Kidney (tissue), 14 donors: ENCODE data around the gene GRID1. TPM values are rescaled to one million over a fixed set of nuclear protein-coding genes. Genes with fewer than 3 reads are reported as not detected.
"Not testable (repeated sequence)": the region's sequence is repeated elsewhere in the genome, so short reads cannot be mapped to it uniquely, and the experiment has no call there.

Experiments
- DNase-seq, 5 donors: peaks; one replicate each; pipeline ENCODE4 v3.0.0-alpha.2; 2013 to 2020
- FAIRE-seq: peaks from 2 replicates; lab custom pipeline; 2012; peaks lifted over from hg19 to GRCh38; lab: Jason Lieb, UNC
- H3K27ac ChIP-seq, 2 donors: one replicate each; pipeline ENCODE4 v1.7.0; 2013; ENCODE audit warnings: low read depth in 2 of 2, low read length in 2 of 2, inconsistent platforms in 1 of 2
- H3K27me3 ChIP-seq: one replicate; pipeline ENCODE4 v1.7.1; 2013; ENCODE audit warnings: low read length, inconsistent platforms; ENCODE audit not compliant: control insufficient read depth, insufficient read depth
- H3K36me3 ChIP-seq, 3 donors: one replicate each; pipeline versions ENCODE4 v1.7.0 to v1.7.1; 2013; ENCODE audit warnings: low read length in 3 of 3, control low read depth in 1 of 3, inconsistent platforms in 1 of 3; ENCODE audit not compliant: insufficient read depth in 3 of 3, control insufficient read depth in 2 of 3
- H3K4me1 ChIP-seq, 3 donors: one replicate each; pipeline versions ENCODE4 v1.7.0 to v1.7.1; 2013; ENCODE audit warnings: low read length in 3 of 3, inconsistent platforms in 1 of 3, low read depth in 1 of 3; ENCODE audit not compliant: control insufficient read depth in 2 of 3, insufficient read depth in 2 of 3
- H3K4me3 ChIP-seq, 3 donors: one replicate each; pipeline versions ENCODE4 v1.7.0 to v1.8.1; 2013; ENCODE audit warnings: low read length in 3 of 3, control low read depth in 1 of 3, inconsistent platforms in 1 of 3
- H3K9ac ChIP-seq, 3 donors: one replicate each; pipeline versions ENCODE4 v1.7.0 to v1.7.1; 2013; ENCODE audit warnings: low read length in 3 of 3, control low read depth in 1 of 3, inconsistent platforms in 1 of 3
- H3K9me3 ChIP-seq, 3 donors: one replicate each; pipeline versions ENCODE4 v1.7.0 to v1.7.1; 2013; ENCODE audit warnings: low read length in 3 of 3, control low read depth in 1 of 3, inconsistent platforms in 1 of 3; ENCODE audit not compliant: control insufficient read depth in 2 of 3, insufficient read depth in 1 of 3
- intact Hi-C: fragments of 100-400 bp; cut with DNase I; formaldehyde crosslinking; loops from one replicate; pipeline ENCODE4 v1.11.1; 2022
- polyA plus RNA-seq: library from polyadenylated mRNA; stranded (reverse); fragments of 350-450 nt; fragmentation: Illumina TruSeq; extraction: RNeasy Lipid Tissue Mini Kit (QIAGEN cat#74804); gene quantifications from one replicate; pipeline ENCODE4 v1.2.3, GENCODE V29; 2014; ENCODE audit warnings: low read depth, low replicate concordance; ENCODE audit not compliant: insufficient read depth
- total RNA-seq: library from RNA; stranded (reverse); fragmentation: NEBNext Ultra II Directional; extraction: Animal tissue kit (Norgen Biotek cat#: 25700); gene quantifications from one replicate; pipeline ENCODE4 v1.2.1, GENCODE V29; 2021
- TF ChIP-seq, protein P1 (sequence below): IDR thresholded peaks from 3 replicates; pipeline ENCODE4 v1.5.1; 2012; ENCODE audit warnings: mild to moderate bottlenecking, moderate library complexity, borderline replicate concordance; ENCODE audit not compliant: insufficient read depth; ENCODE audit errors: extremely low read depth
- donor health status: control.
- donor health status: control.
- donor health status: control.
- donor health status: control.
- donor health status: control.
- donor health status: DM: yes; HTN: yes; CAD: no.
- donor health status: Normal renal cell carcinoma (clear cell type).

The GRID1 gene
- total and polyA plus RNA-seq, 2 donors from 2014 or later: 0.37 to 1.4 TPM

DNA sequence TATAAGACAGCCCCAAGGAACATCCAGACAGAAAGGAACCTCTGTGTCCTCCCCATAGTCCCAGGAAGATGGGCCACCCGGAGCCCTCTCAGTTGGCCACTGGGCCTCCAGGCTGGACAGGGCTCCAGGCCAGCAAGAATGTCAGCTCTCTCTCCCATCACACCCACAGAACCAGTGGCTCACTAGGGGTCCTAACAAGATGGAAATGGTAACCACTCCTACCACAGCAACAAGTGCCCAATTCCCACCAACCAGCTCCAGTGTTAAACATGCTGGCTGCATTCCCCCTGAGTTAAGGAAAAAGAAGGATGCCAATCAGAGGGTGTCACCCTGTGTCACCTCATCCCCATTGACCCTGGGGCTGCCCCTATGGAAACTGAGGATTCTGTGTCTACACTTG lies 333.0 kb downstream of the GRID1 start:
- DNase-seq: no peak
- Histone ChIP-seq H3K4me3 (no peak overlapping the region), H3K9me3 (no peaks in the 10 kb centered on the region), H3K27ac (no peak overlapping the region), H3K27me3 (no peaks in the 10 kb centered on the region), H3K9ac (no peak overlapping the region), H3K4me1 (no peaks in the 10 kb centered on the region), H3K36me3 (no peaks in the 10 kb centered on the region)
- intact Hi-C loops: no loop called here
- TF ChIP-seq, protein P1, sequence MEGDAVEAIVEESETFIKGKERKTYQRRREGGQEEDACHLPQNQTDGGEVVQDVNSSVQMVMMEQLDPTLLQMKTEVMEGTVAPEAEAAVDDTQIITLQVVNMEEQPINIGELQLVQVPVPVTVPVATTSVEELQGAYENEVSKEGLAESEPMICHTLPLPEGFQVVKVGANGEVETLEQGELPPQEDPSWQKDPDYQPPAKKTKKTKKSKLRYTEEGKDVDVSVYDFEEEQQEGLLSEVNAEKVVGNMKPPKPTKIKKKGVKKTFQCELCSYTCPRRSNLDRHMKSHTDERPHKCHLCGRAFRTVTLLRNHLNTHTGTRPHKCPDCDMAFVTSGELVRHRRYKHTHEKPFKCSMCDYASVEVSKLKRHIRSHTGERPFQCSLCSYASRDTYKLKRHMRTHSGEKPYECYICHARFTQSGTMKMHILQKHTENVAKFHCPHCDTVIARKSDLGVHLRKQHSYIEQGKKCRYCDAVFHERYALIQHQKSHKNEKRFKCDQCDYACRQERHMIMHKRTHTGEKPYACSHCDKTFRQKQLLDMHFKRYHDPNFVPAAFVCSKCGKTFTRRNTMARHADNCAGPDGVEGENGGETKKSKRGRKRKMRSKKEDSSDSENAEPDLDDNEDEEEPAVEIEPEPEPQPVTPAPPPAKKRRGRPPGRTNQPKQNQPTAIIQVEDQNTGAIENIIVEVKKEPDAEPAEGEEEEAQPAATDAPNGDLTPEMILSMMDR: no peak
- no peak for FAIRE-seq

DNA sequence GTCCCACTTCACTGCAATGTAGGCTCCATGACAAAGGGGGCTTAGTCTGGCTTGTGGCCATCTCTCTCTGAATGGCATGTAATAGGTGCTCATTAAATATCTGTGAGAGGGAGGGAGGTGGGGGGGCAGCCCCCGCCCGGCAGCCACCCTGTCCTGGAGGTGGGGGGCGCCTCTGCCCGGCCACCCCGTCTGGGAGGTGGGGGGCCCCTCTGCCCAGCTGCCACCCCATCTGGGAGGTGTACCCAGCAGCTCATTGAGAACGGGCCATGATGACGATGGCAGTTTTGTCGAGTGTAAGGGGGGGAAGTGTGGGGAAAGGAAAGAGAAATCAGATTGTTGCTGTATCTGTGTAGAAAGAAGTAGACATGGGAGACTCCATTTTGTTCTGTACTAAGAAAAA lies 334.5 kb downstream of the GRID1 start:
- DNase-seq, intact Hi-C loops, H3K27ac ChIP-seq, H3K27me3 ChIP-seq, FAIRE-seq, H3K9ac ChIP-seq, H3K4me3 ChIP-seq, H3K4me1 ChIP-seq, H3K9me3 ChIP-seq, H3K36me3 ChIP-seq: not testable (repeated sequence)

DNA sequence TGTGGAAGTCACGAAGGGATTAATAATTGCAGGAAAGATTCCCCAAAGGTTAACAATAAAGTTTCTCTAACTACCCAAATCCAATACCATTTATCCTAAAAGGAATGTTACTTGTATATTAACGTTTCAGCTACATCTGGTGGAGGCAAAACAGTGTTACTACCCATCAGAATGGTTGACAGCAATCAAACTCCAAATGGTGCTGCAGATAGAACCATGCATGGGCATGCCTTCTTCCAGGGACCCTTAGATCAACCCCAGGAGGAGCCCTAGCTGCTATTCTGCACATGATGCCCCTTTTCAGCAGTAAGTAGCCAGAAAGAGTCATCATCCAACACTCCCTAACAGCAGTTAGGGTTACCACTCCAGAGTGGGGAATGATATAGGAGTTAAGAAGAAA lies 336.3 kb downstream of the GRID1 start:
- no peaks in the 10 kb centered on the region for H3K9me3 ChIP-seq
- no peaks in the 10 kb centered on the region for H3K36me3 ChIP-seq
- TF ChIP-seq, protein P1: no peak
- H3K4me1 ChIP-seq: no peaks in the 10 kb centered on the region
- DNase-seq (no peak), FAIRE-seq (no peak)
- H3K4me3 ChIP-seq: no peak overlapping the region
- no peak overlapping the region for H3K27ac ChIP-seq
- intact Hi-C loops: no loop called here
- H3K9ac ChIP-seq: no peak overlapping the region
- no peaks in the 10 kb centered on the region for H3K27me3 ChIP-seq

DNA sequence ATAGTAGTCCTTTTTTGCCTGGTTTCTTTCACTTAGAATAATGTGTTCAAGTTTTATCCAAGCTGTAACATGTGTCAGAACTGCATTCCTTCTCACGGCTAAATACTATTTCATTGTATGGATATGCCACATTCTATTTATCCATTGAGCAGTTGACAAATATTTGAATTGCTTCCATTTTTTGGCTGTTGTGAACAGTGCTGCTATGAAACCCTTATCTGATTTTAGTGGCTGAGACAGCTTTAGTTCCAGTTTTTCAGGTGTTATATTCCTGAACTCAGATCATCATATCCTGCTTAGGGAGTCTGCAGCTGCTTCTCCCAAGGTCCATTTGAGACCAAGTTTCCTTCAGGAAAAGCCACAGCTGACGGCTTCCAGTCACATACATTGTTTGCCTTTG lies 339.2 kb downstream of the GRID1 start:
- no peak for FAIRE-seq
- Histone ChIP-seq H3K27ac (no peak overlapping the region), H3K27me3 (no peaks in the 10 kb centered on the region), H3K9me3 (no peaks in the 10 kb centered on the region), H3K9ac (no peak overlapping the region), H3K4me3 (no peak overlapping the region), H3K4me1 (no peaks in the 10 kb centered on the region), H3K36me3 (no peaks in the 10 kb centered on the region)
- intact Hi-C loops: no loop called here
- TF ChIP-seq, protein P1: no peak
- DNase-seq: no peak
